NCI-H524 treated with DMSO at 0.1 percent for 48 hours (cell line): ENCODE measurements around the gene NFIA.

Source experiments
- DNase-seq: peaks from one replicate; lab custom pipeline; 2025; lab: John Stamatoyannopoulos, UW

The NFIA gene

DNA sequence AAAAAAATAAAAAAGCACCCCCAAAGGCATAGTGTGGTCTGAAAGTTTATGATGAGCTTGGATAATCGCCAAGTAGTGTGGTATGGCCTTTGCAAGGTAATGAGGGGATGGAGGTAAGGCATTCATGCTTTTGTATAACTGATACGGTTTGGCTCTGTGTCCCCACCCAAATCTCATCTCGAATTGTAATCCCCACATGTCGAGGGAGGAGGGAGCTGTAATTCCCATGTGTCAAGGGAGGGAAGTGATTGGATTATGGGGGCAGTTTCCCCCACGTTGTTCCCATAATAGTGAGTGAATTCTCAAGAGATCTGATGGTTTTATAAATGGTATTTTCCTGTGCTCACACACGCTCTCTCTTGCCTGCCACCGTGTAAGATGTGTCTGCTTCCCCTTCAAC lies 215.5 kb downstream of the NFIA start:
- DNase-seq, result no peak

DNA sequence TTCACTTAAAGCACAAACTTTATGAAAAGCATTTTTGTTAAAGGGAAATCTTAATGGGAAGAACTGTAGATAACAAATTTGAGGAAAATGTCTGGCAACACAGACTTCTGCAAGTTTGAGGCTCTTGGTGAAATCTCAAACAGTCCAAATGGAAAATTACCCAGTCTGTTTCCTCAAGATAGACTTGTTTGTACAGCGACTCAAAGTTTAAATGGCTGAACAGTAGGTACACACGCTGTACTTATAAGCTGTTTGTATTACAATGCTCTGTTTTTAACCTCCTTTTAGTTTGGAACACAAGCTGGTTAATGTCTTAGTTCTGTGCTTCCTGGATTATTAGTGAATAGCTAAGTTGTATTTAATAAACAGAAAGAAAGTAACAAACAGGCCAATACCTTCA lies 217.1 kb downstream of the NFIA start:
- no peak for DNase-seq

DNA sequence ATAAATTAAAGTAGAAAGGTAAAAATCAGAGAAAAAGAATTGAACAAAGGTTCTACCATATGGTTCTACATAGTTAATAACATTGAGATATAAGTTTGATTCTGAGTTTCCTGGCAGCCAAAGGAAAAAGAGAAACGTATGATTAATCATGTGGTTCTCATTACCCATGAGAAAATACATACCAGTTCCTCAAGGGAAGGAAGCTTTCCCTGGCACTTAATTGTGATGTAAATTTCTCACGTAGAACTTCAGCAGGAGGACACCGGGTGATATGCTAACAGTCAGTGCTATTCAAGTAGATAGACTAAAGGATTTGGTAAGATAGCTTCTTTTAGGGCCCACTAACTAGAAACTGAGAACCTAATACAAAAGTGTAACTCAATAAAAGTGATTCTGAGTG lies 218.5 kb downstream of the NFIA start:
- no peak for DNase-seq

DNA sequence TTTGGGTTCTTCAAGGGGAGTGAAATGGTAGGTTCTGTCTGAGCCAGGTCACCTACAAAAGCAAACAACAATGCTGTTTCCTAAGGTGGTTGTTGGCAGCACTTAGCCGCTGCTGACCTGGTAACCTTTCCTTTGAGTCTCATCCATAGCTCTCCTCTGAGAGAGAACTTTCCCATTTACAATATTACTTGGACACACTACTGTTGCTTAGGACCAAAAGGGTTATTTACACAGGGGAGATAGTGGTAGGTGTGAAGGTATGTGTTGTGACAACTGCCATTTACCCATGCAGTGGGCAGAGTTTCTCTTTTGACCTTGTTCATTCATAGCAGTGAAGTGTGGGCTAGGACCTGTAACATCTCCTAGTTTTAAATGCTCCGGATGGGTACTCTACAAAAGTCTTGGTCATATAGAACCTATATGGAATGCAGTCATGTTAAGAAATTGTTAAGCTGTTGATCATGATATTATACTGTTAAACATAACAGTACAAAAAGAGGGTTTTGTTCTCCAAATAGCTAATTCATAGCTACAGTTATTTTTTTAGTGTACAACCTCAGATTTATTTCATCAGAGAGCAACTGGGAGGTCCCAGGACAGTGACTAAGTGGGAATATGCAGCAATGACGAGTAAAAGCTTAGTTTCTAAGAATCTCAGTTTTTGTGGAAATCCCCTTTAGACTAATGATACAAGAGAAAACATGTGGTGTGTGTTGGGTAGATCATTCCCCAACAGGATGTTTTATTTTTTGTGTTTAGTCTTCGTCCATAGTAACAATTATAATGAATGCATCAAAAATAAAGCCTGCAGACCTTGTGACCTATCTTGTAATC lies 219.7 kb downstream of the NFIA start:
- DNase-seq, result no peak

DNA sequence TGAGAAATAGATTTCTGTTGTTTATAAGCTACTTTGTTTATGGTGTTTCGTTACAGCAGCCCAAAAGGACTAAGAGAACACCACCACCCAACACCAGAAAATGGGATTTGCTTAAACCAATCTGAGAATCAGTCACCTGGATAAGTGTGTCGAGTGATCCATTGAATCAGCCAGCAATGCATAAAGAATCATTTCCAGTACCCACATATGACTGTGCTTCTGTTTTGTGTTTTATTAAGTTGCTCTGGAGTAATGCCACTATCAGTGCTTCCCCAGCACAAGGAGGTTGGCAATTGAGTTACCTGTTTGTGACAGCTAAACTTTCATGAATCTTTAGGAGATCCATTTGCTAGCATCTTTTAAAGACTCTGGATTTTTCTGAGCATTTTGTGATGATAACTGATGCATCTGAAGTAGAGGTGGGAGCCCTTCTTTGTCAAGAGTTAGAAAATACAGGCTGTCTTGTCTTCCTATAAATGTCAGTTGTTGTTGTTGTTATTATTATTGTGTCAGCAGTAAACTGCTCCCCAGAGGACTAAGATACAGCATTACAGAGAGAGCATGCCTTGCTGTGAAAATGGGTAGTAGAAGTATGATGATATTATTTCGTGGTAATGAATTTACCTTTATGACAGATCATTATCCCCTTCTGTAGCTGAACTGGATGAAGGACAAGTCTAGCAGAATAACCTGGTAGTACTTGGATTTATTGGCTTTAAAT lies 225.2 kb downstream of the NFIA start:
- DNase-seq, result no peak

DNA sequence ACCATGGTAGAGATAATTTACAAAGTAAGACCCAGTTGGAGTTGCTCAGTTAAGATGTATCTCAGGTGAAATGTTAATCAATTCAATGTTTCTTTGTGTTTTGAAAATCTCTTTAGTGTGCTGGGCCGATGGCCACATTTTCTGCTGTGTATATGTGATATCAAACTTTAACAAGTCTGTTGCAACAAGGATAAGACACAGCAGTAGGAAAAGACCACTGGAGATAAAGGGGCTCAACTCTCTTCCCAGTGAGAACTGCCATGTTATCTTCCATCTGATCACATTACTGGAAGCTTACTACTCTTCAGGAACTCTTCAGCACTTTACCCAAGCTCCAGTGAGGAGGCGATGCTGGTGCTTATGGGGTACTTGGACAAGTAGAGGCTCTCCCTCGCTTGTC lies 227.7 kb downstream of the NFIA start:
- no peak for DNase-seq

DNA sequence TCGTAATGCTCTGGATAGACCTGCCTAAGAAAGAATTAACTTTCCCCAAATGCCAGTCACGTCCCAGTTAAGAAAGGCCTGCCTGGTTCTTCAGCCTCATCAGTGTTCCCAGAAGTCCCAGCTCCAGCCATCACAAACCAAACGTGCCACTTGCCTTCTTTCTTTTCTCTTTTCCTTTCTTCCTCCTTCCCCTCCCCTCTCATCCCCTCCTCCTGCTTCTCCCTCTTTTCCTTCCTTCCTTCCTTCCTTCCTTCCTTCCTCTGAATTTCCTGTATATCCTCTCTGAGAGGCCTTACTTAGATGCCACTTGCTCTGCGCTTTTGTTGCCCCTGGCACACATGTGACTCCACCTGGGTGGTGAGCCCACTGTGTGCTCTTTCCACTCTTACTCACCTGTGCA lies 228.2 kb downstream of the NFIA start:
- DNase-seq, result no peak

DNA sequence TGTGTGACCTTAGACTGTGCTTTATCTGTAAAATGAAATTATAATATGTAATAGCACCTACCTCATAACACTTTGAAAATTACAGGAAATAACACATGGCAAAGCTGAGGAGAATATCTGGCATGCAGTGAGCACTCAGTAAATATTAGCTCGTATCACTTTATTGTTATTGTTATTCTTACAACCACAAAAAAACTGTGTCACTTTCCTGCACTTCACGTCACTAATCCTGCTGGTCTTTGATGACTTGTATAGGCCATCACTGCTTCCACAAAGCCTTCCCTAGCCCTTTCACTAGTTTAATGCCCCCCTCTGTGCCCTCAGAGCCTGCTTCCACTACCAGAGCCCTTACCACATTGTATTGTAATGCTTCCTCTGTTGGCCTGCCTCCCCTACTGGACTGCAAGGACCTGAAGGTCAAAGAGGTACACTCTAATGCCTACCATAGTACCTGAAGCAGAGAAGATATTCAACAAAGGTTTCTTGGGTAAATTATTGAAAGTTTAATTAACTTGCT lies 231.6 kb downstream of the NFIA start:
- DNase-seq, result no peak

DNA sequence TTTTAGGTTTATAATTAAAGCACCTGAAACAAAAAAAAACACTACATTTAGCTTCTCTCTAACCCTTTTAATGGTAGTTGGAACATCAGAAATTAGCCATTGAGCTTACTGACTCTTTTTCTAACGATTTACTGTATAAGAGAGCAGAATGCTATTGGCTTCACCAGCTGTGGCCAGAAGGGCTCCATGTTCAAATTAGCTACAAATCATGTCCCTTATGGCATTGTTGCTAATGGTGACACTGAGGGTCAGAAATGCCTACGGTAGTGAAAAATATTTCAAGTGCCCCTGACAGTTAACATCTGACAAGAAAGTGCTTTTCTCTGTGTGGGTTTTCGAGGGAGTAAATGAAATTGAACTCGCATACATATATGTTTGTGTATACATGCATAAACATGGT lies 232.7 kb downstream of the NFIA start:
- no peak for DNase-seq

DNA sequence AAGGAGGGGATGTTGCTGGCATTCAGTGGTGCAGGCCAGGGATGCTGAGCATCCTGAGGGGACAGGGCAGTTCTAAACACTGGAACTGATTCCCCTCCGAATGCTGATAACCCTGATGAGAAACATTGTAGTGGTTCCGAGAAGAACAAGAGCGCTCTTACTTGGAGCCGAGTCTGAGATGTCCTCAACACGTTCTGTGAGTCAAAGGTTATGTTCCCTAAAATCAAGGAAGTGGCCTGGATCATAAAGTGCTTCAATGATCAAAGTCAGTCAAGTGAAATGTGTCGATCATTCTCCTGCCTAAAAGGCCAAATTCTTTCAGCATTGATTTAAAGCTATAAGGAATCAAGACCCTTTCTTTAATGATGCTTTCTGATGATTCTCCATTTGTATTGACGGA lies 234.1 kb downstream of the NFIA start:
- no peak for DNase-seq

DNA sequence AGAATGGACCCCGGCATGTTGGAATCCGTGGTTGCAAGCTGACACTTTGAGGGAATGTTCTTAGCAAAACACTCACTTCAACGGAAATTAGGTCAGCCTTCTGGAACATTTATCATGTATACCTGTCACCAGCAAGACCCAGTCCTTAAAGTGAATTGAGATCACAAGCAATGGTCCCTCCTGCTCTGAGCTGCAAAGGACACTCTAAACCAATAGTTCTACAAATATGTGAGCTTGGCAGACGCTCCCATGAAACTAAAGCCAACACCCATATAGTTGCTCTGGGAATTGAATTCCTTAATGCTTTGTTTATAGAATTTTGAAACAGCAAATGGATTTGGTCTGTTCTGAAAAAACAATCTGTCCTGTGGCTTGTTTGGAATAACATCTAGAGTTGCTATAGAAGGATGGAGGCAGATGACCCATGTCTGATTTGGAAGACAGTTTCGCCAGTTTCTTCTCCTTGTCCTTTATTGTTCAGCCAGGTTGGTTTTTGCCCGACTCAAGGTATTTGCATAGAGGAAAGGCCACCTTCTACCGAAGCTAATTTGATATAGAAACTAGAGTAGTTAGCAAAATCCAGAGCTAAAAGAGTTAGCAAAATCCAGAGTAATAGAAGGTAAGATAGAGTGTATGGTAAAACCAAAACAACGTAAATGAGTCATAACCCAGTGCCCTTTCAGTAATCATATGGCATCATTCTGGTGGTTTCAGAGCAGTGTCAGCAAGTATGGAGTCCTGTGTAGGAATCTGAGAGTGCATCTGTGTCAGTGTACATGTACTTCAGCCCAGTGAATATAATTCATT lies 236.2 kb downstream of the NFIA start:
- DNase-seq, result no peak

DNA sequence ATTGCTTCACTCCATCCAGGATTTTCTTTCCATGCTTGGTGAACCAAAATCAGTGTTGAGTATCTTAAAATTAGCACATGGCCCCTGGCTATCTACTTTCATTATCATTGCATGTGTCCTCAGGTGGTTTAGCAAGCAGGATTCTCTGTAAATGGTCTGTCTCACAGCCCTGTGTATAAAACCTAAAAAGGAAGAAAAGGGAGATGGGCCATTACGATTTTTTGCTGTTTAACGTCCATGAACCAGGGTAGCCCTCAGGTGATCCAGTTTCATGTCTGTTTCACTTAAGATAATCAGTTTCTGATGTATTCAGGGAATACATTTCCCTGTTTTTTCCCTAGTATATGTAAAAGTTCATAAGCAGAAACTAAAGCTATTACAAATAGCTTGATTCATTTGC lies 238.2 kb downstream of the NFIA start:
- no peak for DNase-seq

DNA sequence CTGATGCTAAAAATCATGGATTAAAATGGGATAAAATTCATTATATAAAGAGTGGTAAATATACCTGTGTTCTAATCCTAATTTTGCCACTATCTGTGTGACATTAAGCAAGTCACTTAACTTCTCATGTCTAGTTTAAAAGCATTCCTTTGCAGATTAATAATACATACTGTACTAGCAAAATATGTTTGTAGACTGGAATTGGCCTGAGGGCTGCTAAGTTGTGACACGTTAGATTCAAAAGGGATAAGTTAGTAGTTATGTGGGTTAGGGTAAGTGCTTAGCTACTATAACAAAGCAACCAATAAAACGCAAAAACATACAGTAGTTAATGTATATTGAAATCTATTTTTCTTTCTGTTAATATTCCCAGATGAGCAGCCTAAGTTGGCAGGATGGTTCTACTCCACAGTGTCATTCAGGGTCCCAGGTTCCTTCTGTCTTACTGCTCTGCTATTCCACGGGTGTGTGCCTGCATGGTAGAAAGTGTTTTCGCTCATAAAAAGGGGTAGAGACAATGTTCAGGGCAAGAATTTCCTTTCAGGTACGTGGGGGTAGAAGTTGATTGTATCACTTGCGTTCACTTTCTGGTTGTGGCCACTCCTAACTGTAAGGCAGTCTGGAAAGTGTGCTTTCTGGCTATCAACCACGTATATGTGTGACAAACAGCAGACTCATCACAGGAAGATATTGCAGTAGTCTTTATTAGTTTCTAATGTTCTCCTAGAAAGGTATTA lies 239.8 kb downstream of the NFIA start:
- no peak for DNase-seq

DNA sequence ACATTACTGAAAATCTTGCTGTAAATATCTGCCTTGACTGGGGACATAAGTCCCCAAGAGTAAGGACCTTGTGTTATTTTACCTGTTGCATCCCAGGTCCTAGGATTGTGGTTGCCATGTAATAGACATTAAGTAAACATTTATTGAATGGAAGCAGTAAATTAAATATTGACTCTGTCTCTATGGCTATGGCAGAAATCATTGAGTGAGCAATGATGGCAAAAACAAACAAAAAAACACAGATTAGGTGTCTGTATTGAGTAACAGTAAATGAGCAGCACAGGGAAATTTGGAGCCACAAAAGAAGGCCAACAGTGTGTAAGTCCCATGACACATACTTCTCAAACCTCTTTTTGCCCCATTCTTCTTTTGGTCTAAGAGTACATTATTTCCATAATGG lies 240.4 kb downstream of the NFIA start:
- DNase-seq, result no peak

DNA sequence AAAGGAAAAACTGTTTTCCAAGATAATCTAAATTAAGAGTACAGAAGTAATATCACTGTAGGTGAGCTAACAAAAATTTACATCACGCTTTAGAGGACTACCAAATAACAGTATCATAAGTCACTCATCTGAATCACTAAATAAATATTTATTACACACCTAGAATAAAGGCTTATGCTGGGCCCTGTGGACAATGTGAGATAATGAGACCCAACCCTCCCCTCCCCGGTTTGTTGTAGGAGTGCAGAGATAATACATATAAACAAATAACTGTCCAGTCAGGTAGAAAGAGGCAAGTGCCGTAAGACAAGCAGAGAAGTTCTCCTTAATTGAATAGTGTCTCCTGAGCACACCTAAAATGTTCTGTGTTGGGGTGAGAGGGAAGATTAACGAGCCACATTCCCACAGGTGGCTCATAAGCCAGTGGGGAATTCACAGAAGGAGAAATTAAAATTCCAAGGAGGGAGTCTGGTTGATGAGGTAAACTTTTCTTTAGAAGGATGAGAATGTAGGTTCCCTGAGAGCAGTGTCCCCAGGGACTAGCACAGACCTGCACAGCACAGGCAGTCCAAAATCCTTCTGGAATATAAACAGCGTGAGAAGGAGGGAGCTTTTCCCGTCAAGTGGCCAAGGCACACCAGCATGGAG lies 241.4 kb downstream of the NFIA start:
- no peak for DNase-seq

DNA sequence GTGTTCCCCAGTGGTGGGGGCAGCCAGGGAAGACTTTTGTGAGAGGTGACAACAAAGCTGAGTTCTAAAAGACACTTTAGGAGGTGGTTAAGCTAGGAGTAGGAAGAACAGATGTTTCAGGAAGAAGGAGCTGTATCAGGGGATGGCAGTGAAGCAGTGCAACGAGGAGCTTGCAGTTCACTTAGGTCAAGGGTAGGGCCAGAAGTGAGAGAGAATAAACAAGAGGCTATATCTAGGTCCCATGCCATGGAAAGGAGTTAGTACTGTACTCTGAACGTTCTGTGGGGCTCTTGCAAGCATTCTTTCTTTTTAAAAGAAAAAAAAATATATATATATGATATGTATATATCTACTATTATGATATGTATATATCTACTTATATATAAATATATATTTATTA lies 244.4 kb downstream of the NFIA start:
- DNase-seq, result no peak

DNA sequence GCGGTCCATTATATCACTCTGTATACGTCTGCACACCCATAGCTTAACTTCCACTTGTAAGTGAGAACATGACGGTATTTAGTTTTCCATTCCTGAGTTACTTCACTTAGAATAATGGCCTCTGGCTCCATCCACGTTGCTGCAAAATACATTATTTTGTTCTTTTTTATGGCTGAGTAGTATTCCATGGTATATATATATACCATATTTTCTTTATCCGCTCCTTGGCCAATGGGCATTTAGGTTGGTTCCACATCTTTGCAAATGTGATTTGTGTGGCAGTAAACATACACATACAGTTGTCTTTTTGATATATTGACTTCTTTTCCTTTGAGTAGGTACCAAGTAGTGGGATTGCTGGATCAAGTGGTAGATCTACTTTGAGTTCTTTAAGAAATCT lies 245.1 kb downstream of the NFIA start:
- no peak for DNase-seq

DNA sequence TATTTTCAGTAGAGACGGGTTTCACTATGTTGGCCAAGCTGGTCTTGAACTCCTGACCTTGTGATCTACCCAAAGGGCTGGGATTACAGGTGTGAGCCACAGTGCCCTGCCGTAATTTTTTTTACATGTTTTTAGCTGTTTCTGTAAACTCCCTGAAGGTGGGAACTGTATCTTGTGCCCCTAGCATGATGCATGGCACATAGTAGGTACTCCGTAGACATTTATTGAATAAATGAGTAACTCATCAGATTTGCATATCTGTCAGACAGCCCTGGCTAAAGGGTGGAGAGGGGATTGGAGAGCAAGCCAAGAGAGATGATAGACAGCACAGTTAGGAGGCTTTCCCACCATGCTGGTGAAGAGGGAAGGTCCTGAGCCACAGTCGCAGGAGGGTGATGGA lies 247.2 kb downstream of the NFIA start:
- no peak for DNase-seq

DNA sequence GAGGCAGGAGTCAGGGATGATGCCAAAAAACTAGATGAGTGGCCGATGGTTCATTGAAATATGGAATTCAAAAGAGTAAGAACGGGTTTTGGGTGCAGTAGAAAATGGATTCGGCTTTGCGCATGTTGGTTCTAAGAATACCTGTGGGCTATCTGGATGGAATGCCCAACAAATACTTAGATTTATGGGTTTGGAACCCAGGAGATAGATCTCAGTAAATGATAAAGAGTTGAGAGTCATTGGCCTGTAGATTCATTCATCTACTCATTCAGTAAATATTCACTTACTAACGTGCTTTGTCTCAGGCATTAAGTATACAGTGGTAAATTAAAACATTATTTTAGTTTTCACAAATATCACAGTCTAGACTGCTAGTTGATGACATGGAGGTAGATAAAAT lies 247.7 kb downstream of the NFIA start:
- no peak for DNase-seq

DNA sequence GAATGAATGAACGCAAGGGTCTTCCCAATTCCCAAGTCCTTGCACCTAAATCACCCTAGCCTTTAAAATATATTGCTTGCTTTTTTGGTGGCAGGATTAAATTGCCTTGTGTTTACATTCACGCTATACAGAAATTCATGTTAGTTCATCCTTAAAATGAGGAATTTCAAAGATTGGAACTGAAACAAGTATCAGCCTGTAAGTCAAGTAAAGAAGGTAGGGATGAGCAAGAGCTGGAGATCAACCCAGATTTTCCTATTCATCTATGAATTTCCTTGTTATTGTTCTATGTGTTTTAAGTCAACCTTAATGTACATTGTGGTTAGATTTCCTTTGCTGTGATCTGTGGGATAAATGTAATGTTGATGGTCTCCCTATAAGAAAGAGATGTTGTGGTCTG lies 248.2 kb downstream of the NFIA start:
- no peak for DNase-seq

DNA sequence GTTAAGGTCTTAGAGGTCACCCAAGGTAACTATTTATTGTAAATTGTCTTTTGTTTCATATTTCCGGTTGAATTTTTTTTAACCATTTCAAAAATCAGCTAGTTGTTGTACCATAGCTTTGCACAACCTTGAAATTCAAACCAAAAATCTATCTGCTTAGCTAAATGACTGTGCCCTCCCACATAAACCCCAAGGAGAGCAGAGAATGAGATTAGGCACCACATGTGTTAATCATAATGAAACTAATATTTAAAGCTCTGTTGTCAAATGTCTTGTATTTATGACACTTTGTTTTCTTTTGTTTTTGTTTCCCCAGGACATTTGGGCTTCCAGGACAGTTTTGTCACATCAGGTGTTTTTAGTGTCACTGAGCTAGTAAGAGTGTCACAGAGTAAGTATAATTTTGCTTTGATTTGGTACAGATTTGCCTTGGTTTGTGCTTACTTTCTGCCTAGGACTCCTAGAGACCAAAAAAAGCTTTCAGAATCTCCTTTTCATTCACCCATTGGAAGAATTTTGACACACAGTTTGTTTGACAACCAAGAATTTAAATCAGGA lies 249.9 kb downstream of the NFIA start:
- DNase-seq, result no peak
